HG03139 (cell line): ENCODE data around the gene KDM7A.
"Not testable (repeated sequence)": the region's sequence is repeated elsewhere in the genome, so short reads cannot be mapped to it uniquely, and the experiment has no call there.

Experiments used
- ATAC-seq: cut with Tn5 transposase; IDR thresholded peaks from one replicate; pipeline ENCODE4 v1.9.1; 2021; ENCODE audit not compliant: unreplicated experiment

KDM7A gene

DNA sequence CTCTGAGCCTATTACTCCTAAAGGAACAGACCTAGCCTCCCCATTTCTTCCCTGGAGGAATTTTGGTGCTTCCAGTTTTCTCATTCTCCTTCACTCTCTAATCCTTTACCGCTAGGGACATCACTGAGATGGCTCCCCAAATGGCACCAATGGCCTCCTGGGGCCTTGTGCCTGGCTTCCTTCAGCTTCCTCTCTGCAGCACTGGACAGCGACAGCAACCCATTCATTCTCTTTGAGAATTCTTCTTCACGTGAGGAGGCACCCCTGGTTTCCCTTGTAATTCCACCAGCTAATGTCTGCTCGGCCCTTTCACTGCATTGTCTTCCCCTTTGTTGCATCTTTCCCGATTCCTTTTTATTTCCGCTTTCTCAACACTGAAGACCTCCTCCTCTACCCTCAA is 24.6 kb upstream of the KDM7A start:
- no peak for ATAC-seq

DNA sequence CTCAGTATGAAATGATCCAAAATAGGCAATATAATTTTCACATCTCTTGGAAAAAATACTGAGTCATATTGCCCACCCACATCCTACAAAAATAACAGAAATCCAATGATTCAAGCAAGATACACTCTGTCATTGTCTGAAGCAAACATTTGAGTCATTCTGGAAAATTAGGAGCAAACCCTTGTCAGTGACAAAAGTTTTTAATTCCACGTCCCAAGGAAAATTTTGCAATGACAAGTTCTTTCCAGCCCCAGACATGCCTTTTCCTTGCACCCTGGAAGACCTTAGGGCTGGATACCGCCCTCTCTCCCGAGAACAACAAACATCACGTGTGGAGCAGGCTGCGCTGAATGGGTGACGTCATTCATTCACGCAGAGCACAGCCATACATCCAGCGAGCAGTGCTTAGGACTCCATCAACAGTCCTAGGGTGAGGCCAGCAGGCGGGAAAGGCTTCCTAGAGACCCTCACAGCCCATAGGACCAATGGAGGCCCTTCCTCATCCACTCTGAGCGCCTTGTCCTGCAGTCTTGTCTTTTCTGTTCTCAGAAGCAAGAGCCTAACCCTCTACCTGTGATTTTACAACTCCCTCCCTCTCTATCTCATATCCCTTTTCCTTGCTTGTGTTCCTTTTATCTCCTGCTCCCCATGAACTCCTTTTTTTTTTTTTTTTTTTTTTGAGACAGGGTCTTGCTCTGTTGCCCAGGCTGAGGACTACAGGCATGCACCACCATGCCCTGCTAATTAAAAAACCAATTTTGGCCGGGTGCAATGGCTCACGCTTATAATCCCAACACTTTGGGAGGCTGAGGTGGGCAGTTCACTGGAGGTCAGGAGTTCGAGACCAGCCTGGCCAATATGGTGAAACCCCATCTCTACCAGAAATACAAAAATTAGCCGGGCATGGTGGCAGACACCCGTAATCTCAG is 23.5 kb upstream of the KDM7A start:
- ATAC-seq: no peak

DNA sequence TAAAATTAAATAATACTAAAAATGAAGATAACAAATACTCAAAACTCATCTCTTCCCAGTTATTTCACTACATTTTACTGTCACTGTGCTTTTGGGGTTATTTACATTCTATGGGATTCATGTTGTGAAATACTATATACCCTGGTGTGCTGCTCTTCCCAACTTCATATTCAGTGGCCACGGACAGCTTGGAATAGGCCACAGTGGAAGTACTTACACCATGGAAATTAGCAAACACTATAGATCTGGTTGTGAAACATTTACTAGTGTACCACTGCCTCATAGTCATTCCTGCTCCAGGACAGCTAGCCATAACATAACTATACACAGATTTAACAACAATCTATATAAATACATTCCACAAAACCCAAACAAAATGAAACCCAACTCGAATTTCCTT is 21.2 kb upstream of the KDM7A start:
- ATAC-seq: no peak

DNA sequence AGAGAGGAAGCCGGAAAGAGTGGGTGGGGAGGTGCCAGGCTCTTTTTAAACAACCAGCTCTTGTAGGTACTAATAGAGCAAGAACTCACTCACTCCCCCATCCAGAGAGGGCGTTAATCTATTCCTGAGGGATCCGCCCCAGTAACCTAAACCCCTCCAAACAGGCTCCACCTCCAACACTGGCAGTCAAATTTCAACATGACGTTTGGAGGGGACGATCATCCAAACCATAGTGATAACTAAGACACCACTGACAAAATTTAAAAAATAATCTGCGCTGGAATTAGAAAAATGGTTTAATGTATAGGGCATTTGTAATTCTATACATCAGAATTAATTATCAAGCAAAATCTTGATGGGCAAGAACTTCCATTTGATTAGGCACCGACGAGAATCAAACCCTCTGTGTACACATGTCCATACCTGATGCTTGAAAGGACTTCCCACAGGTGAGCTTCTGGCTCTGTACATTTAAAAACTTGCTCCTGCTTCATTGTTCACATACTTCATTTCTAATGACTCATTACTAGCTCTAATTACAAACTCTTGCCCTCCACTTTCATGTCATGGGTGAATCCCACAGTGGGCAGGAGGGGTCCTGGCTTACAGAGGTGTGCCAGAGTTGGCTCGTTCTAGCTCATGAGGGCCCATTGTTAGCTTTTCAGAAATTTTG is 20.6 kb upstream of the KDM7A start:
- ATAC-seq: no peak

DNA sequence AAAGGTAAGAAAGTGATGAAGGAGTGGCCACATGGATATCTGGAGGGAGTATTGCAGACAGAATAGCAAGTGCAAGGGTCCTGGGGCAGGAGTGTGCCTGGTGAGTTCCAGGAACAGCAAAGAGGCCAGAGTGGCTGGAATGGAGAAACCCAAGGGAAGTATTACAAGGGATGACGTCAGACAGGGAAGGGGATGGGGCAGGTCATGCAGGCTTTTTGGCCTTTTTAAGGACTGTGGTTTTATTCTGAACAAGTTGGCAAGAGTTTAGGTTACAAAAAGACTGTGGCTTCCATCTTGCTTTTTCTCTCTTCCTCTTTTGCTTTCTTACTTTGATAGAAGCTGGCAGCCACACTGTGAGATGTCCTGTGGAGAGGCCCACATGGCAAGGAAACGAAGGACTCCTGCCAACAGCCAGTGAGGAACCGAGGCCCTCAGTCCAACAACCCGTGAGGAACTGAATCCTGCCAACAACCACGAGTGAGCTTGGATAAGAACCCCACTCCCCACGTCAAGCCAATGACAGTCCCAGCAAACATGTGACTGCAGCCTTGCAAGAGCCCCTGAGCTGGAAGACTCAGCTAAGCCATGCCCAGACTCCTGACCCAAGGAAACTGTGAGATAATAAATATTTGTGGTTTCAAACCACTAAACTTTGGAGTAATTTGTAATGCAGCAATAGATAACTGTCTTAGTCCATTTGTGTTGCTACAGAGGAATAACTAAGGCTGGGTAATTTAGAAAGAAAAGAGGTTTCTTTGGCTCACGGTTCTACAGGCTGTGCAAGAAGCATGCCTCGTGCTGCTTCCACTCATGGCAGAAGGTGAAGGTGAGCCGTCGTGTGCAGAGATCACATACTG is 19.8 kb upstream of the KDM7A start:
- ATAC-seq: no peak

GRCh38 chr7:140195859-140196258 is 19.1 kb upstream of the KDM7A start:
- ATAC-seq: no peak

GRCh38 chr7:140192620-140193019 is 15.8 kb upstream of the KDM7A start:
- no peak for ATAC-seq

DNA sequence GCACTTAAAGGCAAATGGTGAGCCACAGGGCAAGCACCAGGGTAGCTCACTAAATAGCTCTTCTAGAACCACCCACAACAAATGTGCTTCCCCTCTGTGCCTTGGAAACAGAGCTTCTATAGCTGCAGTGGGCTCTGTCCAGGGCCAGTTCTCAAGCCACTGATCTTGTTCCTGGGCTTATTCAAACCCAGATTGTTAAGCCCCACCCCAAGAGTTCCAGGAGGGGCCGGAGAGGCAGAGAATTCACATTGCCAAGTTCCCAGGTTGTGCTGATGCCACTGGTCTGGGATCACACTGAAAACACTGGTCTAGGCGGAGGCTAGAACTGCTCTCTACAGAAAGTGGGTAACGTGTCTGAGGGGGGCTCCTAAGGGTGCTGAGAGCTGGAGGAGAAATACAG is 15.4 kb upstream of the KDM7A start:
- ATAC-seq: no peak

DNA sequence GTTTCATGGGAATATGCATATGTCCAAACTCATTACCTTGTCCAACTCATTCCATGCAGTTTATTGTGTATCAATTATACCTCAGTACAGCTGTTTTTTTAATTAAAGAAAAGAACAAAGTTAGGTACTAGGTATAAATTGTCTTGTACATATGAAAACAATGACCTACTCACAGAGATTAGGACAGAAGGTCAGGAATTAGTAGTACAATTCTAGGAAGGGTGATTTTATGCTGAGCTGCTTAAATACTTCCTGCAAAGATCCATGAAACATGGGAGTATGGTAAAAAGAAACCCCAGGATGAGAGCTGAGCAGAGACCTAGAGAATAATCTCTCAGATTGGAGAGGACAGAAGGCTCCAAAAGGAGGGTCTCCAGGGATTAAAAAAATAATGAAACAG is 13.8 kb upstream of the KDM7A start:
- ATAC-seq: no peak

- ATAC-seq: no peak
These were observed 13.1 kb upstream of the KDM7A start for GRCh38 chr7:140189917-140190316.

DNA sequence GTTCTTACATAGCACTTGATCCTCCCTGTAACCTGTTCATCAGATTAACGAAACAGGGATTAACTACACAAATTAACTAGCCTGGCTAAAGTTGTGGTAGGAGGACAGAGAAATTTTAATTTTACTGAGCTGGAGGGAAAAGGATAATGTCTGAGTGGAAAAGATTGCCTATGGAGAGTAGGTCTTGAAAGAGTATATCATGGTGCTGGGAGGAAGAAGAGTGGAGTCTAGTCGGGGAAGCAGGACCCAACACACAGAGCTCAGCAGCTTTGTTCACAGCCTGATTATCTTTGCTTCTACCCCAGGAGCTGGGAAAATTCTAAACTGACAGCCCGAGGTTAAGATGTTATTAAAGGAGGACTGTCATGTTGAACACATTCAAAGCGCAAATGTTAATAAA is 6.1 kb upstream of the KDM7A start:
- ATAC-seq: no peak

DNA sequence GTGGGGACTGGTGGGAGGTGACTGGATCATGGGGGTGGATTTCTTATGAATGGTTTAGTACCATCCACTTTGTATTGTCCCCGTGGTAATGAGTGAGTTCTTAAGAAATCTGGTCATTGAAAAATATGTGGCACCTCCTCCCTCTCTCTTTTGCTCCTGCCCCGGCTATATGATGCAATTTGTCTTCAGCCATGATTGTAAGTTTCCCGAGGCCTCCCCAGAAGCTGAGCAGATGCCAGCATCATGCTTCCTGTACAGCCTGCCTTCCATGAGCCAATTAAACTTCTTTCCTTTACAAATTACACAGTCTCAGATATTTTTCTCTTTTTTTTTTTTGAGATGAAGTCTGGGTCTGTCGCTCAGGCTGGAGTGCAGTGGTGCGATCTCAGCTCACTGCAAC is 2.6 kb upstream of the KDM7A start:
- ATAC-seq: no peak

DNA sequence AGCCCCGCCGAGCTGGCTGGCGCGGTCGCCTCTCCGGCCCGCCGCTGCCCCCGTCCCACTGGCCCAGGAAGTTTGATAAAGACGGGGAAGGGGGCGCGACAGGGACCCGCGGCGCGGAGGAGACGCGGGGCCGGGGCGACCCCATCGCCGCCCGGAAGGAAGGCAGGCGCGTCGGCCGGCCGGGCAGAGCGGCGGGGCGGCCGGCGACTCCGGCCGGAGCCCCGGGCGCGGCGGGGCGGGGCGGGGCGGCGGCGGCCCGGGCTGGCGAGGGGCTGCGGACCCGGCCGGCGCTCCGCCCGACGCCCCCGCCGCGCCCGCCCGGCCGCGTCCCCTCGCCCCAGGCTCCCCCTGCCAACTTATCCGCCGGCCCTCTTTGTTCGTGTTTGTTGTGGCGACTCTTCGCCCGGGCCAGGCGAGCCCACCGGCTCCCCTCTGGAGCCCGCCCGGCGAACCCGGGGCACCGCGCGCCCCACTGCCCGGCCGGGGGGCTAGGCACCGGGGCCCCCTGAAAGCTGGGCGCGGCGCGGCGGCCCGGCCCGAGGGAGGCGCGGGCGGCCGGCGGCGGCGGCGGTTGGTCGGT is 571 bp downstream of the KDM7A start:
- peak; percentile 2 for ATAC-seq

DNA sequence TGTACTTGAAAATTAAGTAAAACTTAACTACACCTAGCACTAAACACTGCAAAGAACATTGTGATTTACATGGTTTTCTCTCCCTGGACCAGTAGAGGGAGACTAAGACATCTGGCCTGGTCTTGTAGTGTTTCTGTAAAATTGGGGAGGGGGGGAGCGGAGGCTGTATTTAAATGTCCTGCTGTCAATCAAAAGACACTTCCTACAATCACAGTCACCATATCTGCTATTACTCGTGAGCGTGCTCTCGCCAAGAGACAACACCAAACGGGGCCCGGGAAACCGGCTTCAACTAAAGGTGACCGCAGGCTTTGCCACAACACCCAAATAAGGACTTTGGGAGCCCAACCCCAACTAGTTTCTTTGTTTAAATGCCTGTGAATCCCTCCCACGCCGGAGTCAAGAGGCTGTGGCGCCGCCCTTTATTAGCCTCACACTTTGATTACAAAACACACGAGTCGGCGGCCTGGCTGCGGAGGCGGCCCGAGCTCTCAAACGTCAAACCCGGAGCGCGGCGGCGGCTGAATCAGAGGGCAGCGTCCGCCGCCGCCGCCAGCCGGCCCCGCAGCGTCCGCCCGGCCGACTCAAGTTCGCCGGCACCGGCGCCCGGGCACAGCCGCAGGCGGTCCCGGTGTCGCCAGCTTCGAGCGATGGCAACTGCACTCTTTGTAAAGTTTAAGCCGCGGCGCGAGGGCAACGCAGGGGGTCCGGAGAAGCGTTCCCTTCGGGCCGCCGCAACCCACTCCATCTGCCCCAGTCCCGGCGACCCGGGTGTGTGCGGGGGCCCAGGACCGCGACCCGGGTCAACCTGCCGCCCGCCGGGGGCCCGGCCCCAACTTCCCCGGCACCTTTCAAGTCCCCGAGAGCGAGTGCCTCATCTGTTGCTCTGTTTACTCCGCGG is 1.3 kb downstream of the KDM7A start:
- ATAC-seq: peak; percentile 38

DNA sequence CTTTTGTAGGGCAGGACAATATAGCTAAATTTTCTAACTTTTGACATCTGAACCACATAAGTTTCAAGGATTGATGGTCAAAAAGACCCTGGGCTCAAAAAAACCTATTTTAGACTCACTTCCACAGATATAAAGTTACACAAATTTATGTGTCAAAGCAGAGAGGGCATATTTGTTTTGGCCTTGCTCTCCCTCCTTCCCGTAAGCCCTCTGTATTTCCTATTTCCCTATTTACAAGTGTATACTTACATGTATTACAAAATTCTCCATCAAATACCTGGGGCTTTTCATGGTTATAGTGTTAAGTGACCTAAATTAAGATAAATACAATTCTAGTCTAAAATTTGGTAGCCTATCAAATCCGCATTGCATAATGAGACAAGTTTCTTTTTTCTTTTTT is 2.6 kb downstream of the KDM7A start:
- ATAC-seq: no peak

- no peak for ATAC-seq
These were observed 6.4 kb downstream of the KDM7A start for GRCh38 chr7:140170375-140170774.

DNA sequence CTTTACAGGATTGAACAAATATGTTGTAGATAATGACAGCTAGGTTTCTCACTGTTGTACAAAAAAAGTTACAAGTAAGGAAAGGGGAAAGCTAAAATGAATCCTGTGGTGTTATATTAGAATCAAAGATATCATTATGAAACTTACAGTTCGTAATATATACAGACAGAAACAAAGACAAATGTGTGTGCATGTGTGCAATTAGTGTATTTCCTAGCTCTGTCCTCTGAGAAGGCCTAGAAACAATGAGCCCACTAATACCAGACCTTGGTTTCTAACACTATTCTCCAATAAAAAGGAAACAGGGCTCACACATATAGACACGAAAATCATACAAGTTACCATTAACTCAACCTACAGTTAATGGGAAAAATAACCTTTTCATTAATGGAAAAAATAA is 8.0 kb downstream of the KDM7A start:
- no peak for ATAC-seq

GRCh38 chr7:140165422-140165821 is 11.4 kb downstream of the KDM7A start:
- ATAC-seq: no peak

DNA sequence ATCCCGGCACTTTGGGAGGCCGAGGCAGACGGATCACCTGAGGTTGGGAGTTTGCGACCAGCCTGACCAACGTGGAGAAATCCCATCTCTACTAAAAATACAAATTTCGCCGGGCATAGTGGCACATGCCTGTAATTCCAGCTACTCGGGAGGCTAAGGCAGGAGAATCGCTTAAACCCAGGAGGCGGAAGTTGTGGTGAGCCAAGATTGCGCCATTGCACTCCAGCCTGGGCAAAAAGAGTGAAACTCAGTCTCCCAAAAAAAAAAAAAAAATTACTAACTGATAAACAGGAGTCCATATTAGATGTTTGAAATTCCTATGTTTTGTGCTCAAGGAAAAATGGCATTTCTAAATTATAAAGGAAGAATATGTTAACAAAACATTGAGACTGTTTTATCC is 14.7 kb downstream of the KDM7A start:
- ATAC-seq: not testable (repeated sequence)

DNA sequence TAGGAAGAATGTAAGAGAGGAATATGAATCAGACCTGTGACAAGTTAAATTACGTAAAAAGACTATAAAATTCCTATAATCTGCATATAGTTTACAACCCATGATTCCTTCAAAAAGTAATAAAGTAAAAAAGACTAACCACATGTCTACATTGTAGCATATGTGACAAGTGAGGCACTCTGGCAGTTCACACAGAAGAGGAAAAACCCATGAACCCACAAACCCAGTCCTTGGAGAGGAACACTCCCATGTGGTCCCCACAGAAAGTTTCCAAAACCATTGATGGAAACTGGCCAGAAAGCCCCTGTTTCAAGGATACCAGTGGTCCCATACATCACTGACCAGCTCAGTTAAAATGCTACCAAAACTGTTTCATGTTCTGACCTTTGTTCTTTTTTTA is 15.7 kb downstream of the KDM7A start:
- ATAC-seq: no peak
